ELF-1 (cell line): Measurements from ENCODE around the gene RPL7L1.
"Not testable (repeated sequence)": the region's sequence is repeated elsewhere in the genome, so short reads cannot be mapped to it uniquely, and the experiment has no call there.

Experiments
- DNase-seq: peaks from one replicate; pipeline ENCODE4 v3.0.0-alpha.2; 2016; ENCODE audit warnings: low read depth, low spot score

RPL7L1 gene

GRCh38 chr6:42879372-42880239 is at the start of gene RPL7L1:
RPL7L1 (plus strand) TSS chr6:42879616; CDS start chr6:42879911, 295 bp downstream.
- DNase-seq, result peak; percentile 92

GRCh38 chr6:42831237-42831636 is 48.2 kb upstream of the RPL7L1 start:
- DNase-seq, result no peak

DNA sequence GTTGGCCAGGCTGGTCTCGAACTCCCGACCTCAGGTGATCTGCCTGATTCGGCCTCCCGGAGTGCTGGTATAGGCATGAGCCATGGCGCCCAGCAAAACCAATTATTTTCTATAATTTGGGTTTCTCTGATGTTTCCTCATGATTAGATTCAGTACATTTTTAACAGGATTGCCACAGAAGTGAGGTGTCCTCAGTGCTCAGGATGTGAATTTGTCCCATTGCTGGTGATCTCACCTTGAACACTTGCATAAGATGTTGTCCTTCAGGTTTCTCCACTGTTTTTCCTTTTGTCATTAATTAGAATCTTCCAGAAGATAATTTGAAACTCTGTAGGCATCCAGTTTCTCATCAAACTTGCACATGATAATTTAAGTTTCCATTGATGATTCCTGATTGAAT is 45.4 kb upstream of the RPL7L1 start:
- no peak for DNase-seq

- no peak for DNase-seq
Measured at GRCh38 chr6:42841844-42842584, 37.4 kb upstream of the RPL7L1 start.

GRCh38 chr6:42845327-42845694 is 34.1 kb upstream of the RPL7L1 start:
- DNase-seq, result no peak

- DNase-seq, result peak; percentile 66
Measured at GRCh38 chr6:42846505-42846904, 32.9 kb upstream of the RPL7L1 start.

DNA sequence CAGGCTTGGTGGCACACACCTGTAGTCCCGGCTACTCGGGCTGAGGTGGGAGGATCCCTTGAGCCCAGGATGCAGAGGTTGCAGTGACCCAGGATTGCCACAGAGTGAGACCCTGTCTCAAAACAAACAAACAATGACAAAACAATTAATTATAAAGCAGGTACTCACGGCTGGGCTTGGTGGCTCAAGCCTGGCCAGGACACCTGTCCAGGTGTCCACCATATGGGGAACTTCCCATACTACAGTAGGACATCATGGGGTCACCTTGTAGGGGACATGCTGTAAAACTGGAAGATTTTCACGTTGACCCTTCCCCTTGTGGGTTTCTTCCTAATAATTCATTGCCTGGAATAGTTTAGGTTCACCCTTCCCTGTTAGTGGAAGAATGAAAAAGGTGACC is 30.7 kb upstream of the RPL7L1 start:
- no peak for DNase-seq

- no peak for DNase-seq
Measured at GRCh38 chr6:42851599-42851998, 27.8 kb upstream of the RPL7L1 start.

DNA sequence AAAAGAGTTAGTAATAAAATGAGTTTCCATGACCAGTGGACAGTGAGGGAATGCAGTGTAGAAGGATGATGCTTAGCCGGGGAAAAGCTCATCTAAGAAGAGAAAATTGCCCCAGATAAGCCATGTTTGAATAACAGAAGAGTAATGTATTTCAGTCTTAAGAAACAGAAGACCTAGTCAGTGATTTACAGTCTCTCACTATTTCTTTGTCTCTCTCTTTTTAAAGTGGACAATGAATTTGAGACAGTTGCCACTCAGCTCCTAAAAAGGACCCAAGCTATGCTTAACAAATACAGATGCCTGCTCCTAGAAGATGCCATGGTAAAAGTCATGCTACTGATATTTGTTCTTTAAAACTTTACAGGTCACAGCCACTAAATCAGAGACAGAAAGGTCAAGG is 19.4 kb upstream of the RPL7L1 start:
- no peak for DNase-seq

GRCh38 chr6:42860481-42860880 is 18.9 kb upstream of the RPL7L1 start:
- DNase-seq, result no peak

- DNase-seq, result no peak
Measured at GRCh38 chr6:42864602-42865001, 14.8 kb upstream of the RPL7L1 start.

- DNase-seq, result peak; percentile 7
Measured at GRCh38 chr6:42870145-42870936, 9.1 kb upstream of the RPL7L1 start.

- DNase-seq, result no peak
Measured at GRCh38 chr6:42871711-42872110, 7.7 kb upstream of the RPL7L1 start.

- DNase-seq, result no peak
Measured at GRCh38 chr6:42873313-42873712, 6.1 kb upstream of the RPL7L1 start.

DNA sequence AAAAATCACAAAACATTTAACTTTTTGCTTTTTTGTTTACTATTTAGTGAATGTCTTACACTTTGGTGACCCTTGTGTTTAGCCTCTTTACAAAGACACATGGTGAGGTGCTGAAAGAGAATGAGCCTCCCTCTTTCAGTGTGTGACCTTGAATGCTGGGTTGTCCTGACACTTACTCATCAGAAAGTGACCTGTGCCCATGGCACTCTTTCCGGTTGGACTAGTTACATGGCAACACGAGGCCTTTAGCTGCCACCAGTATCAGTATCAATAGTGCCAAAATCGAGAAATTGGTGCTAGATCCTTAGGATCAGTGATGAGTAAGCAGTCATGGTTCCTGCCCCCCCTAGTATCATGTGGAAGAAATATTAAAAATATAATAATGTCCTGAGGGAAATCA is 1.7 kb upstream of the RPL7L1 start:
- no peak for DNase-seq

DNA sequence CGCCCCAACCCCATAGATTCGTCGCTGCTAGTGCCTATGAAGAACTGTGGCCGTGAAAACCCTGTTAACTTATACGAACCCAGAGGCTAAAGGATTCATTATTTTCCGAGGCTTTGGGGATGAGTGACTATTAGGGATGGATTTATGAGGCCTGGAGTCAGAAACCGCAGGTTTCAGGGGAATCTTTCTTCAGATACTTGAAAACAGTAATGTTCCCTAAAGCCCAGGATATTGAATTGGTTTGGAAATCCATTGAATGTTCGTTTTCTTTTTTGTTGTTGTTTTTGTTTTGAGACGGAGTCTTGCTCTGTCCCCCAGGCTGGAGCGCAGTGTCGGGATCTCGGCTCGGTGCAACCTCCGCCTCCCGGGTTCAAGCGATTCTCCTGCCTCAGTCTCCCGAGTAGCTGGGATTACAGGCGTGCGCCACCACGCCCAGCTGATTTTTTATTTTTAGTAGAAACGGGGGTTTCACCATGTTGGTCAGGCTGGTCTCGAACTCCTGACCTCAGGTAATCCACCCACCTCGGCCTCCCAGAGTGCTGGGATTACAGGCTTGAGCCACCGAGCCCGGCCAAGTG is 913 bp downstream of the RPL7L1 start:
- not testable (repeated sequence) for DNase-seq

DNA sequence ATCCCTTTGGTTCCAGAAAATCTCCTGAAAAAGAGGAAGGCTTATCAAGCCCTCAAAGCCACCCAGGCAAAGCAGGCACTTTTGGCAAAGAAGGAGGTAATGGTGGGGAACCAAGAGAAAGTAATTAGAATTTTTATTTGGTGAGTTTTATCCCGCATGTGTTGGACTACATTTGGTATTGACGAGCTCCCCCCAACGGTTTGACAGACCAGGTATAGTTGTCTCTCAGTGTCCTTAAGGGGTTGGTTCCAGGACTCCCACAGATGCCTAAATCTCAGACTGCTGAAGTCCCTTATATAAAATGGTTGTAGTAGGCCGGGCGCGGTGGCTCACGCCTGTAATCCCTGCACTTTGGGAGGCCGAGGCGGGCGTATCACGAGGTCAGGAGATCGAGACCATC is 1.5 kb downstream of the RPL7L1 start:
- not testable (repeated sequence) for DNase-seq

DNA sequence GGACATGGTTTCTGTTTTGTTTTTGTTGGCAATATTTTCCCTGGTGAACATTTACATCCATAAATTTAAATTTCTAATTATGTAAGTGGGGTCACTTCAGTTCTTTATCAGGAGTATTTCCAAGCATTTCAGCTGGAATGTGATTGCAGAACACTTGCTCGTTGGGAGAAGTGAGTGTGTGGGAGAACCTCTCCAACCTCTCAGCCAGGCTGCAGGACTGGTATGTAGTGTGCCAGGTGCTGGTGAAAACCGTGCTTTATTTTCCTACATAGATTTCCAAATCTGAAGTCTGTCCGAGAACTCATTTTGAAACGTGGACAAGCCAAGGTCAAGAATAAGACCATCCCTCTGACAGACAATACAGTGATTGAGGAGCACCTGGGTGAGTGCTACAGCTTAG is 6.3 kb downstream of the RPL7L1 start:
- no peak for DNase-seq

- DNase-seq, result not testable (repeated sequence)
Measured at GRCh38 chr6:42888201-42888600, 8.8 kb downstream of the RPL7L1 start.

DNA sequence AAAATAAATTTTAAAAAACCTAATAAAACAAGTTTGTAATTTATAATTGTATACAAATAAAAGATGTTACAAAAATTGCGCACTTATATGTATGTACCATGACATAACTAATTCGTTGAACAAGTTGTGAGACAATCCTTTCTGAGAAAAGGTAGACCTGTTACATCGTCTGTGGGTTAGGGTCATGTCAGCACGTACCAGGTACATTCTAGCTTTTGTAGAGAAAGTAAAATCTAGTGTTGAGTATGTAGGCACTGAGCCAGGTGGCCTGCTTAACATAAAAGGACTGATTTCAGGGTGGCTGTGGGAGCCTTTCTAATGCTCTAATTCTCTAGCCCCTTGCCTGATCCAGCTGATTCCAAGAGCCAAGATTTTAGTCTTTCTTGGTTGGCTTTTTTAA is 10.4 kb downstream of the RPL7L1 start:
- no peak for DNase-seq

DNA sequence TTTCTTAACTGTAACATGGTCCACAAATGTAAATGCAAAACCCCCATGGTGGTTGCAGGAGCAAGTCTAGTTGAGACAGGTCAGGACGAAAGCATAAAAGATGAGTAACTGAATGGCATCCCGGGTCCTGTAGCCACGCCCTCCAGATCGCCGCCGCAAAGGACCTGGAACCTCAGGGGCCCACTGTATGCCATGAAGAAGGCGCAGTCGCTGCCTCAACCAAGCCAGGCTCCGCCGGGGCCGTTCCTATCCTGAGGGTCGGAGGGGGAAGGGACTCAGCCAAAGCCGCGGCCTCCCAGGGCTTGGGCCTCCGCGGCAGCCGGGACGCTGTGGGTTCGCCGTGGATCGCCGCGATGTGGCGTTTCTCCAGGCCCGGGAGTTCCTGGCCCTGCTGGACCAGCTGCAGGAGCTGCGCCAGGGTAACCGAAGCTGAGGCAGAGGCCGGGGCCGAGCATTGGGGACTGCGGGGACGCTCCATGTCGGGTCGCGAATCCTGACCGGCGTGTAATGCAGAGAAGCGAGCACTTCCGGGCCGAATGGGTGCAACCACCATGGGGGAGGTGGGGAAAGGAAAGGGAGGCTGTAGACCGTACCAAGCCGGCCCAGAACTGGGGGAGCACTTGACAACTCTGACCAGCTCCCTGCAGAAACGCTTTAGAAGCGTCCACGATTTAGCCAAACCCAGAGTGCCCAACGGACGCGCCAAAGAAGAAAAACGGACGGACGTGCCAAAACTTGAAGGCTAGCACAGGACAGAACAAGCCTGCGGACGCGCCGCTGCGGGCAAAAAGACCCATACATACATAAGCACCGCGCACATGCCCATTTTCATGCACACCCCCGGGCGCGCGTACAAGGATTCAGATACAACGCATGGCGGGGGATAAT is 11.1 kb downstream of the RPL7L1 start:
- peak; percentile 98 for DNase-seq
